NCI-H146 treated with DMSO at 0.1 percent for 48 hours (cell line): ENCODE measurements around the gene ZMPSTE24.
A peak's percentile ranks its signal among the peaks of the same experiment; 100 is the strongest.

Experiments used
- DNase-seq: peaks from one replicate; lab custom pipeline; 2025; ENCODE audit not compliant: unreplicated experiment; lab: John Stamatoyannopoulos, UW

Gene ZMPSTE24

GRCh38 chr1:40258445-40258769 is 371 bp downstream of the ZMPSTE24 start:
- no peak for DNase-seq

- no peak for DNase-seq
Observed at GRCh38 chr1:40264354-40264781, 6.3 kb downstream of the ZMPSTE24 start.

- DNase-seq = no peak
Observed at GRCh38 chr1:40265298-40265697, 7.3 kb downstream of the ZMPSTE24 start.

- DNase-seq = no peak
Observed at GRCh38 chr1:40265919-40266318, 7.9 kb downstream of the ZMPSTE24 start.

GRCh38 chr1:40266786-40267535 is 8.9 kb downstream of the ZMPSTE24 start:
- DNase-seq = no peak

- DNase-seq = no peak
Observed at GRCh38 chr1:40267767-40268187, 9.7 kb downstream of the ZMPSTE24 start.

- no peak for DNase-seq
Observed at GRCh38 chr1:40268211-40268610, 10.2 kb downstream of the ZMPSTE24 start.

GRCh38 chr1:40270152-40270834 is 12.3 kb downstream of the ZMPSTE24 start:
- DNase-seq = no peak

- DNase-seq = no peak
Observed at GRCh38 chr1:40272653-40273213, 14.7 kb downstream of the ZMPSTE24 start.

- no peak for DNase-seq
Observed at GRCh38 chr1:40273547-40274166, 15.6 kb downstream of the ZMPSTE24 start.

GRCh38 chr1:40274331-40274730 is 16.3 kb downstream of the ZMPSTE24 start:
- DNase-seq = no peak

GRCh38 chr1:40276122-40276521 is 18.1 kb downstream of the ZMPSTE24 start:
- DNase-seq = no peak

- peak; percentile 16 for DNase-seq
Observed at GRCh38 chr1:40281853-40282252, 23.8 kb downstream of the ZMPSTE24 start.

- no peak for DNase-seq
Observed at GRCh38 chr1:40291293-40291692, 33.3 kb downstream of the ZMPSTE24 start.

- DNase-seq = no peak
Observed at GRCh38 chr1:40299366-40300248, 41.6 kb downstream of the ZMPSTE24 start.

GRCh38 chr1:40300249-40300567 is 42.2 kb downstream of the ZMPSTE24 start:
- DNase-seq = no peak

GRCh38 chr1:40300651-40301050 is 42.6 kb downstream of the ZMPSTE24 start:
- DNase-seq = no peak

GRCh38 chr1:40301066-40301465 is 43.0 kb downstream of the ZMPSTE24 start:
- DNase-seq = no peak

- no peak for DNase-seq
Observed at GRCh38 chr1:40301541-40302299, 43.7 kb downstream of the ZMPSTE24 start.

- no peak for DNase-seq
Observed at GRCh38 chr1:40302475-40302874, 44.4 kb downstream of the ZMPSTE24 start.
